CD8-positive, alpha-beta memory T cell (primary cell): ENCODE measurements around the gene ZNF622. TPM values are rescaled to one million over a fixed set of nuclear protein-coding genes. Genes with fewer than 3 reads are reported as not detected.
"Not testable (repeated sequence)": the region's sequence is repeated elsewhere in the genome, so short reads cannot be mapped to it uniquely, and the experiment has no call there.

ENCODE experiments used
- CTCF ChIA-PET: fragments of 350-600 bp; sonication (Branson Sonifier 250); formaldehyde crosslinking; loops from one replicate; lab custom pipeline; 2021; ENCODE audit warnings: antibody characterized with exemption; lab: Charles Lee
- POLR2A ChIA-PET: fragments of 350-600 bp; sonication (Branson Sonifier 250); formaldehyde crosslinking; loops from one replicate; lab custom pipeline; 2021; ENCODE audit warnings: antibody characterized with exemption; lab: Charles Lee
- DNase-seq, 5 donors: peaks; one replicate each; pipeline versions ENCODE4 v3.0.0 to v3.0.0-alpha.2; 2020 to 2022; ENCODE audit warnings: mixed read lengths in 1 of 5
- H3K27ac ChIP-seq: one replicate; pipeline ENCODE4 v1.7.0; 2013; ENCODE audit warnings: low read depth, mild to moderate bottlenecking, low read length, moderate library complexity
- H3K27me3 ChIP-seq: 2 replicates; pipeline ENCODE4 v1.7.0; 2013; ENCODE audit warnings: low read length, mild to moderate bottlenecking; ENCODE audit not compliant: insufficient read depth, poor library complexity, severe bottlenecking
- H3K36me3 ChIP-seq: 2 replicates; pipeline ENCODE4 v1.7.0; 2013; ENCODE audit warnings: mild to moderate bottlenecking, low read length, moderate library complexity; ENCODE audit not compliant: insufficient read depth
- H3K4me1 ChIP-seq: 2 replicates; pipeline ENCODE4 v1.7.0; 2013; ENCODE audit warnings: mild to moderate bottlenecking, low read length, moderate library complexity; ENCODE audit not compliant: insufficient read depth
- H3K4me3 ChIP-seq: 2 replicates; pipeline ENCODE4 v1.7.0; 2013; ENCODE audit warnings: mild to moderate bottlenecking, low read length
- H3K9me3 ChIP-seq: 2 replicates; pipeline ENCODE4 v1.7.0; 2013; ENCODE audit warnings: mild to moderate bottlenecking, low read length
- H3K27ac Mint-ChIP-seq, 8 donors: one replicate each; pipeline ENCODE4 v1.8.0; 2020 to 2021; ENCODE audit warnings: mixed read lengths in 8 of 8, mild to moderate bottlenecking in 6 of 8, inconsistent platforms in 3 of 8, moderate library complexity in 3 of 8
- H3K27me3 Mint-ChIP-seq, 2 donors: one replicate each; pipeline ENCODE4 v1.8.0; 2020 to 2021; ENCODE audit warnings: mixed read lengths in 2 of 2, mild to moderate bottlenecking in 1 of 2, moderate library complexity in 1 of 2
- H3K36me3 Mint-ChIP-seq, 3 donors: one replicate each; pipeline ENCODE4 v1.8.0; 2020 to 2021; ENCODE audit warnings: mixed read lengths in 3 of 3, inconsistent platforms in 1 of 3, mild to moderate bottlenecking in 1 of 3
- H3K4me1 Mint-ChIP-seq, 3 donors: one replicate each; pipeline ENCODE4 v1.8.0; 2020 to 2021; ENCODE audit warnings: mixed read lengths in 3 of 3, inconsistent platforms in 1 of 3, mild to moderate bottlenecking in 1 of 3
- H3K4me3 Mint-ChIP-seq, 7 donors: one replicate each; pipeline ENCODE4 v1.8.0; 2020 to 2021; ENCODE audit warnings: mixed read lengths in 7 of 7, mild to moderate bottlenecking in 6 of 7, moderate library complexity in 4 of 7, inconsistent platforms in 2 of 7
- H3K9me3 Mint-ChIP-seq, 5 donors: one replicate each; pipeline ENCODE4 v1.8.0; 2020 to 2022; ENCODE audit warnings: mixed read lengths in 5 of 5, mild to moderate bottlenecking in 3 of 5, moderate library complexity in 2 of 5, inconsistent platforms in 1 of 5
- polyA plus RNA-seq: library from polyadenylated mRNA; unstranded; fragments of 300-500 nt; fragmentation: Illumina TruSeq; gene quantifications from one replicate; pipeline ENCODE4 v1.2.3, GENCODE V29; 2021
- total RNA-seq, 2 experiments: library from RNA; stranded (reverse); gene quantifications; one replicate each; pipeline ENCODE4 v1.2.3, GENCODE V29; 2021

ZNF622 gene
- total and polyA plus RNA-seq, 3 experiments from 2014 or later: 45.1 to 54.9 (median 45.9) TPM

DNA sequence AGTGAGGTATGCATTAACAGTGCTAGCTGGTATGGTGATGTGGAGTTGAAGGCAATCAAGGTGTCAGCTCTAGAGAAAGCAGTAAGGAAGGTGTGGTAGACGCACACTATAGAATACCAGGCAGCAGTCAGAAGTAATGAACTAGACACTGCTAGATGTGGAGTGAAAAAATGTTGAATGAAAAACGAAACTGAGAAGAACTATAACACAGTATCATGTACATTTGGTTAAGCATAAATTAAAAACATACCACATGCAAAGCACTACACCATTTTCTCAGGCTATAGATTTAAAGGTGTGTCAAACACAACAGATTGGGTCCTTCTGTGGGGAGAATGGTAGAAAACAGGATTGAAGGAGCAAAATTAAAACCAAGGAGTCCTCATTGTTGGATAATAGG lies 15.4 kb downstream of the ZNF622 start:
- no peak overlapping the region for H3K4me3 Mint-ChIP-seq
- Histone ChIP-seq H3K4me1 (peaks cover 6% of the 10 kb centered on the region), H3K9me3 (no peaks in the 10 kb centered on the region), H3K27ac (no peak overlapping the region), H3K36me3 (peaks cover 41% of the 10 kb centered on the region), H3K4me3 (no peak overlapping the region), H3K27me3 (no peaks in the 10 kb centered on the region)
- no peaks in the 10 kb centered on the region for H3K9me3 Mint-ChIP-seq
- POLR2A ChIA-PET: no interaction called here
- CTCF ChIA-PET: no interaction called here
- H3K4me1 Mint-ChIP-seq: peaks cover 12 to 26% (median 26%) of the 10 kb centered on the region in 3 donors
- H3K27ac Mint-ChIP-seq: peak overlapping the region in 2 of 8 donors; percentile 30 to 47
- DNase-seq: no peak
- peaks cover 0 to 90% (median 20%) of the 10 kb centered on the region in 3 donors for H3K36me3 Mint-ChIP-seq
- no peaks in the 10 kb centered on the region for H3K27me3 Mint-ChIP-seq

DNA sequence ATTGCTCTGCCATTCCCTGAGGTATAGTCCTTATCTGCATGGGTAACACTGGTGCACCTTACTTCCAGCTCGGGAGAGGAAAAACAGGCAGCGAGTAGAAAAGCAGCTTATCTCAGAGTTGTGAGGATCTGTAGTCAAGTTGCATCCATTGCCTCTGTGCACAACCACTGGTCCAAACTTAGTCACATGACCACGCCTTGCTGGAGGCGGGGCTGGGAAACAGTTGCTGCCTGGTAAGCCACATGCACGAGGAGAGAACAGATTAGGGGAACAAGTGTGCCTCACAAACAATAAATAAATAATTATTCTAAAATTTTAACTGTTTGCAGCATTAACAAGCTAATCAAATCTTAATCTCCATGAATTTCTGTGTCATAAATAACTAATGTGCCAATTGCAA lies 18.6 kb downstream of the ZNF622 start:
- H3K27me3 ChIP-seq: no peaks in the 10 kb centered on the region
- no peak overlapping the region for H3K4me3 ChIP-seq
- H3K4me1 Mint-ChIP-seq: peaks cover 0 to 3% (median 1%) of the 10 kb centered on the region in 3 donors
- CTCF ChIA-PET: interaction anchor here (1.9 to 2.2 kb wide), 2 partner anchors 9 to 11 kb away, joined by 7 to 8 read pairs; no protein-coding TSS in a partner anchor
- H3K27me3 Mint-ChIP-seq: no peaks in the 10 kb centered on the region
- no peaks in the 10 kb centered on the region for H3K9me3 ChIP-seq
- H3K27ac Mint-ChIP-seq: peak overlapping the region in 1 of 8 donors; percentile 56
- H3K36me3 Mint-ChIP-seq: peaks cover 0 to 63% (median 20%) of the 10 kb centered on the region in 3 donors
- no peak overlapping the region for H3K27ac ChIP-seq
- no peak for DNase-seq
- no peaks in the 10 kb centered on the region for H3K9me3 Mint-ChIP-seq
- H3K36me3 ChIP-seq: peaks cover 25% of the 10 kb centered on the region
- POLR2A ChIA-PET: no interaction called here
- H3K4me1 ChIP-seq: no peaks in the 10 kb centered on the region
- H3K4me3 Mint-ChIP-seq: no peak overlapping the region

DNA sequence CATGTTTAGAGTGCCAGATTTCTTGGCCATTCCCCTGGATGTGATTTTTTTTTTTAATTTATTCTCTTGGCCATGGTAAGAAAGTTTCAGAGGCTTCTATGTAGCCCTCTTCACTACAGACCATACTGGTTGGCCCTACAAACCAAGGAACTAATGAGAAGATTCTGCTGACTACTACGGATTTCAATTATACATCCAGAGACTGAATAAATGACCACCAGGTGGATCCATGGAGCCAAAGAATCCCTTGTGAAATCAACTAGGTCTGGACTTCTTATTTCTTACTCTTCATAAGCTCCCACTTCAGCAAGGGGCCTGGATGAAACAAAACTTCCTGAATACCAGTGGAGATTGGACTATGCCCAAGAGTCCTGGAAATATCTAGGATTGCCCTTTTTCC lies 27.6 kb downstream of the ZNF622 start:
- Histone ChIP-seq H3K4me3 (no peak overlapping the region), H3K9me3 (no peaks in the 10 kb centered on the region), H3K4me1 (no peaks in the 10 kb centered on the region), H3K27me3 (no peaks in the 10 kb centered on the region), H3K36me3 (no peaks in the 10 kb centered on the region), H3K27ac (no peak overlapping the region)
- ChIA-PET POLR2A (no interaction called here), CTCF (no interaction called here)
- peaks cover 0 to 3% (median 0%) of the 10 kb centered on the region in 3 donors for H3K36me3 Mint-ChIP-seq
- no peaks in the 10 kb centered on the region for H3K4me1 Mint-ChIP-seq
- H3K27ac Mint-ChIP-seq: no peak overlapping the region
- no peaks in the 10 kb centered on the region for H3K9me3 Mint-ChIP-seq
- no peak overlapping the region for H3K4me3 Mint-ChIP-seq
- no peak for DNase-seq
- peaks cover 0 to 2% of the 10 kb centered on the region in 2 donors for H3K27me3 Mint-ChIP-seq

DNA sequence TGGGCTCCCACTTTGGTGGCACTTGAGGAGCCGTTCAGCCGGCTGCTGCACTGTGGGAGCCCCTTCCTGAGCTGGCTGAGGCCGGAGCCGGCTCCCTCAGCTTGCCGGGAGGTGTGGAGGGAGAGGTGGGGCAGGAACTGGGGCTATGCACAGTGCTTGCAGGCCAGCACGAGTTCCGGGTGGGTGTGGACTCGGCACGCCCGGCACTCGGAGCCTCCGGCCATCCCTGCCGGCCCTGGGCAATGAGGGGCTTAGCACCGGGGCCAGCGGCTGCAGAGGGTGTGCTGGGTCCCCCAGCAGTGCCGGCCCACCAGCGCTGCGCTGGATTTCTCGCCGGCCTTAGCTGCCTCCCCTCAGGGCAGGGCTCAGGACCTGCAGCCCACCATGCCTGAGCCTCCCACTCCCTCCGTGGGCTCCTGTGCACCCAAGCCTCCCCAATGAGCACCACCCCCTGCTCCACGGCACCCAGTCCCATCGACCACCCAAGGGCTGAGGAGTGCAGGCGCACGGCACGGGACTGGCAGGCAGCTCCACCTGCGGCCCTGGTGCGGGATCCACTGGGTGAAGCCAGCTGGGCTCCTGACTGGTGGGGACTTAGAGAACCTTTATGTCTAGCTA lies 29.4 kb downstream of the ZNF622 start:
- H3K4me1 ChIP-seq, H3K27ac ChIP-seq, H3K27me3 ChIP-seq, H3K36me3 ChIP-seq, H3K4me3 ChIP-seq, H3K9me3 ChIP-seq, H3K9me3 Mint-ChIP-seq, POLR2A ChIA-PET, CTCF ChIA-PET, H3K27me3 Mint-ChIP-seq, H3K36me3 Mint-ChIP-seq, DNase-seq, H3K4me1 Mint-ChIP-seq, H3K27ac Mint-ChIP-seq, H3K4me3 Mint-ChIP-seq: not testable (repeated sequence)

DNA sequence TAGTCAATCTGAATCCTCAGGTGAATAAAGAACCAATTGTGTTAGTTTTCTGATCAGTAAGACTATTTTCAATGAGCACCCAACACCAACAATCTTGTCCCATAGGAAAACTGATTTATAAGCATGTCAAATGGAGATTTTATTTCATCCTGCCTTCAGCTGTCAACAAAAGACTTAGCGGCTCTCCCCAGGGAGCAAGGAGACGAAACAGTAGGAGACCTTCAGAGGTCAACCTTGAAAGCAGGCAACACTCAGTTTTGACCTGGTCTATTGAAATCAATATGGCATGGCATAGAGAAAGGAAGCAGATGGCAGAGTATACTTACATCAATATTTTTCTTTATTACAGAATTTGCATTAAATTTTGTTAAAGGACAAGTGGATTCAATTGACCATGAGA lies 34.1 kb downstream of the ZNF622 start:
- Mint-ChIP-seq H3K27me3 (peaks cover 0 to 9% of the 10 kb centered on the region in 2 donors), H3K9me3 (no peaks in the 10 kb centered on the region)
- no peak for DNase-seq

DNA sequence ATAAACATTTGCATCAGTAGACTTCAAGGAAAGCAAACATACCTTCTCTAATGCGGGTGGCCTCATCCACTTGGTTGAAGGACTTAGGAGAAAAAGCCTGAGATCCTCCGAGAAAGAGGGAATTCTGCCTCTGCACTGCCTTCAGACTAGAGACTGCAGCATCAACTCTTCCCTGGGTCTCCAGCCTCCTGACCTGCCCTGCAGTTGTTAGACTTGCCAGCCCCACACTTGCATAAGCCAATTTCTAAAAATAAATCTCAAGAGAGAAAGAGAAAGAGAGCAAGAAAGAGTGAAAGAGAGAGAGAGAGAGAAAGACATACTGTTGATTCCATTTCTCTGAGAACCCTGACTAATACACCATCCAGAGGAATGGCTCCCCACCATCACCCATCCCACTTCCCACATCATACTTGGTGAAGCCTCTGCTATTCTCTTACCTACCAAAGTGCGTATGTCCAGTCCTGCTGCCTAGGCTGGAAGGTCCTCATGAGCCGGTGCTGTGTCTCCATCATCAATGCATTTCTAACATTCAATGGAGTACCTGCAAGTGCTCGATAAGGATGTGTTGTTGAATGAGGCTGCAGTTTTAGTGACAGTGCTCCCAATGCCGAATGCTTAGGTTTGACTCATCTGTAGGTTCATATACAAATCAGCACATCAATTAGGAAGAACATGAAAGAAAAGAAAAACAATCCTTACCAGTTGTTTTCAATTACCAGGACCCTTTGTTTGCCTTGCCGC lies 35.1 kb downstream of the ZNF622 start:
- Mint-ChIP-seq H3K9me3 (no peaks in the 10 kb centered on the region), H3K36me3 (no peaks in the 10 kb centered on the region), H3K27me3 (peaks cover 0 to 9% of the 10 kb centered on the region in 2 donors), H3K4me1 (no peaks in the 10 kb centered on the region), H3K4me3 (no peak overlapping the region), H3K27ac (no peak overlapping the region)
- H3K27me3 ChIP-seq: no peaks in the 10 kb centered on the region
- no peaks in the 10 kb centered on the region for H3K36me3 ChIP-seq
- no peak overlapping the region for H3K27ac ChIP-seq
- DNase-seq: no peak
- H3K4me1 ChIP-seq: no peaks in the 10 kb centered on the region
- ChIA-PET CTCF (no interaction called here), POLR2A (no interaction called here)
- H3K9me3 ChIP-seq: no peaks in the 10 kb centered on the region
- no peak overlapping the region for H3K4me3 ChIP-seq

More for the DNA sequence above, 34.1 kb downstream of the ZNF622 start:
- no peaks in the 10 kb centered on the region for H3K36me3 ChIP-seq
- H3K36me3 Mint-ChIP-seq: no peaks in the 10 kb centered on the region
- no peaks in the 10 kb centered on the region for H3K4me1 ChIP-seq
- H3K27me3 ChIP-seq: no peaks in the 10 kb centered on the region
- no peaks in the 10 kb centered on the region for H3K9me3 ChIP-seq
- H3K27ac Mint-ChIP-seq: no peak overlapping the region
- POLR2A ChIA-PET: no interaction called here
- no peak overlapping the region for H3K4me3 Mint-ChIP-seq
- no peaks in the 10 kb centered on the region for H3K4me1 Mint-ChIP-seq
- no peak overlapping the region for H3K4me3 ChIP-seq
- H3K27ac ChIP-seq: no peak overlapping the region
- CTCF ChIA-PET: no interaction called here

DNA sequence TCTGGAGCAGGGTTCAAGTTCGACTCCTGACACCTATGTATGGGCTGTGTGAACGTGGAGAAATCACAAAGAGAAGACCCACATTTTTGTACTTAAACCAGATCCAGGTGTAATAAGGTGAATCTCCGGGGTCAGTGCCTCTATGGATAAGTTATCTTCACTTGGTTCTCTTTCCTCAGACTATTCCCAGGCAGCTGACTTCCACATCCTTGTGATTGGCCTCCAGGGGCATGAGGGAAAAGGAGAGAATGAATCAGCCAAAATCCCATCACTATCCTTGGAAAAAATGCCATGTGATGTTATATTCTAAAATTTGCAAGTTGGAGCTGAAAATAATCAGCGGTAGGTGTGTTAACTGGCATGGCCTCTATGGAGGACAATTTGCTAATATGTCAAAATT lies 37.2 kb downstream of the ZNF622 start:
- Histone ChIP-seq H3K27ac (no peak overlapping the region), H3K27me3 (no peaks in the 10 kb centered on the region), H3K4me3 (no peak overlapping the region), H3K36me3 (no peaks in the 10 kb centered on the region), H3K9me3 (no peaks in the 10 kb centered on the region), H3K4me1 (no peaks in the 10 kb centered on the region)
- Mint-ChIP-seq H3K9me3 (no peaks in the 10 kb centered on the region), H3K27ac (no peak overlapping the region), H3K4me3 (no peak overlapping the region), H3K27me3 (peaks cover 0 to 6% of the 10 kb centered on the region in 2 donors), H3K36me3 (no peaks in the 10 kb centered on the region), H3K4me1 (no peaks in the 10 kb centered on the region)
- ChIA-PET CTCF (no interaction called here), POLR2A (no interaction called here)
- no peak for DNase-seq

DNA sequence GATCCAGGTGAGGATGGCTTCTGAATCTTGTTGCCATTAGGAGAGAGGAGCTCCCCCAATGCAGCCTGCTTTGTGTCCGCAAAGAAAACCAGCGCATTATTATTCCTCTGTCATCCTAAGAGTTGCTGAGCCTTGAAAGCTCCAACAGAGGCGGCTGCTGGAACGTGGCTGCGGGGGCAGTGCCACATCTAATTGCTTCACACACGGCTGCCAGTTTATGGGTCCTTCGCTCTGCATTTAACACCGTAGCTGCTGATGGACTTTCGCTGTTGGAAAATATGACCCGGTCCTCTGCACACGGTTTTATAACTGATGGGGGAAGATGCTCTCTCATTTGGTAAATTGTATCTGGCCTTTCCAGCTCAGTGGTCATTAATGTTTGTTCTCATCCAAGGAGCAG lies 38.0 kb downstream of the ZNF622 start:
- ChIA-PET POLR2A (no interaction called here), CTCF (no interaction called here)

More for the DNA sequence above, 38.0 kb downstream of the ZNF622 start:
- H3K27me3 Mint-ChIP-seq: peaks cover 0 to 9% of the 10 kb centered on the region in 2 donors
- no peaks in the 10 kb centered on the region for H3K36me3 Mint-ChIP-seq
- H3K4me1 Mint-ChIP-seq: no peaks in the 10 kb centered on the region
- Histone ChIP-seq H3K27ac (no peak overlapping the region), H3K27me3 (no peaks in the 10 kb centered on the region), H3K4me1 (no peaks in the 10 kb centered on the region), H3K4me3 (no peak overlapping the region), H3K36me3 (no peaks in the 10 kb centered on the region), H3K9me3 (no peaks in the 10 kb centered on the region)
- no peak overlapping the region for H3K4me3 Mint-ChIP-seq
- H3K9me3 Mint-ChIP-seq: no peaks in the 10 kb centered on the region
- H3K27ac Mint-ChIP-seq: no peak overlapping the region
- no peak for DNase-seq
